C1 segment of cervical spinal cord (tissue), 14 donors: ENCODE measurements around the gene ABCF1.

ENCODE experiments used
- DNase-seq, 14 donors: peaks; one replicate each; lab custom pipeline; 2025; lab: John Stamatoyannopoulos, UW

Gene ABCF1

DNA sequence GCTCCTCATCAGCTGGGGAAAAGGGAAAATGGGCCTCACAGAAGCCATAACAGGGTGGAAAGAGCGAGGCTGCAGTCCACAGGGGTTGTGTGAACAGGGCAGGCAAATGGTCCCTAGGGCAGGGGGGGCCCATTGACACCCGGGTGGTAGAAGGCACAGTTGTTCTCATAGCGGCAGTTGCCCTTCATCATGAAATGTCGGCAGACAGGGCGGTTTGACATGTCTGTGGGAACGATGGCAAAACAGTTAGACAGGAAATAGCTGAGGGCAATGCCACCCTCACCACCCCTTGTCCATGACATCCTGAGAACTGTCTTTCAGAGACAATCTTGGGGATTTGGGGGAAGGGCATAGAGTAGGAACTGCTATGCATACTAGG lies 30.2 kb downstream of the ABCF1 start:
- DNase-seq, result no peak

DNA sequence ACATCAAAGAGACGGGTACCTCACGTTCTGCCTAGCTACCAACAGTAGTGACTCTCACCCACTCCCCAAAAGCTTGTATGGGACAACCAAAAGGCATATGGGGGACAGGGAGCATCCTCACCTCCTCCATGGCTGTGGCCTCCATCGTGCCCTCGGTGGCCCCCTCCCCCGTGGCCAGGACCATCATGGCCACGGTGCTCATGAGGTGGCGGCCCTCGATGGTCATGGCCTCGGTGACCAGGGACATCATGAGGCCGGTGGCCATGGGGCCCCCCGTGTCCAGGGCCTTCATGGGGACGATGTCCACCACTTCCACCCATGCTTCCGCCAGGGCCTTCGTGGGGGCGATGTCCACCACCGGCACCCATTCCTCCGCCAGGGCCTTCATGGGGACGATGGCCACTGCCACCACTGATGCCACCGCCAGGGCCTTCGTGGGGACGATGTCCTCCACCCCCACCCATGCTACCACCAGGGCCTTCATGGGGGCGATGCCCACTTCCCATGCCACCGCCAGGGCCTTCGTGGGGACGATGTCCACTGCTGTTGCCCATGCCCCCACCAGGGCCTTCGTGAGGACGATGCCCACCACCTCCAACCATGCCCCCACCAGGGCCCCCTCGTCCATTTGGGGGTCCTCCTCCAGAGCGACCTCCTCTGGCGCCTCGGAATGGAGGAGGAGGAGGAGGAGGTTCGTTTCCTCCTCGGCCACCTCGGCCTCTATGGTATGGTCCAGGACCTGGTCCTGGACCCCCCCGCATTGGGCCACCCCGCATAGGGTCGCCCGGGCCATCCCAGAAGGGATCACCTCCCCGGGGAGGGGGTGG lies 30.8 kb downstream of the ABCF1 start:
- no peak for DNase-seq

DNA sequence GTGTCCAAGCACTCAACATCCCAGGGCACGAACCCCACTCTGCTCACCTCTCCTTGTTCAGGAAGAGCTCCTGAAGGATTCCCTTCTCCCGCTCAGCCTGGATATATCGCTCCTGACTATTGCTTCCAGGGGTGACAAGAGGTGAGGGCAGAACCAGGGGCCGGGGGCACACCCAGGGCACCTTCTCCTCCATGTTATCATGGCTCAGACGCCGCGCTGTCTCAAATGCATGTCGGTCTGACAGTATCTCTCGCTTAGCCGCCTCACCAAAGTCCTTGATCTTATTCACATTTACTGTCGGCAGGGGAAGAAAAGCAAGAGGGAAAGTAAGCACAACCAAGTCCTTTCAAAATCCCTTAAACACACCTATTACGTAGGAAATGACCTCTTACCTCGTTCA lies 32.7 kb downstream of the ABCF1 start:
- no peak for DNase-seq

DNA sequence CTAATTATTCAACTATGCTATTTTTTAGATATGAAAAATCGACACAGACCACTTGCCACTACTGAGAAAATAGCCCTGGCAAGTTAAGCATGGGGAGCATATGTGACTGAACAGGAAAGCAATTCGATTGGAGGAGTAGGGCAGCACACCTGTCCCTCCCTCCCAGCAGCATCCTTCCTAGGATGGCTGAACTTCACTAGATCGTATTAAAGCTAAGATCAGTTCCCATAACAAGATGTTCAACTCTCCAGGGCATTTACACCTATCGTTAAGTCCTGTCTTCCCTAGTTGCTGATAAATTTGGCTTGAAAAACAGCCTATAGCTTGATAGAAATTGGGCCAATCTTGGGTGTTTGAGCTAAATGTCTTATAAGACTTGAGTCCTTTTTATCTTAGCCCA lies 38.8 kb downstream of the ABCF1 start:
- DNase-seq, result no peak

DNA sequence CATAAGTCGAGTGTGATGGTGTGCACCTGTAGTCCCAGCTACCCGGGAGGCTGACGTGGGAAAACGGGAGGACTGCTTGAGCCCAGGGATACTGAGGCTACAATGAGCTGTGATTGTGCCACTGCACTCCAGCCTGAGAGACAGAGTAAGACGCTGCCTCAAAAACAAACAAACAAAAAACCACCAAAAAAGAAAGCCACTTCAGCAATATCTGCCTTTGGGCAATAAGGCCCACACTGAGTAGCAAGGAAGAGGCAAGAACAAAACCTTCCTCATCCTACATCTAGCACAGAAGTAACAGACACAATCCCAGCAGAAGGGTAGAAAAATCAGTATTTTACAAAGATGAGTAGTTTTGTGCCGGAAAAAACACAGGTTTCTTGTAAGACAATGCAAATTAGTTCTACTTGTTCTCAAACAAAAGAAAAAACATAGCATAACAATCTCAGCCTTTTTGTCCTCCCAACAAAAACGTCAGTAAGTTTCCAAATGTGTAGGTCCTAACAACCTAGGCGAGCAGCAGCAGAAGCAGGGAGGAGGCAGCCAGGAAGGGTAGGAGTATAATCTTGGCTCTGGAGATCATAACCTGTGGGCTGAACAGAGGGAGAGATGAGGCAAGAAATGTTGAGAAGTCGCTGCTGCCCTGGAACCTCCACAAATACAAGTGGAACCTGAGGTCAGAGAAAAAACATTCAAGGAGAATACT lies 40.1 kb downstream of the ABCF1 start:
- no peak for DNase-seq

DNA sequence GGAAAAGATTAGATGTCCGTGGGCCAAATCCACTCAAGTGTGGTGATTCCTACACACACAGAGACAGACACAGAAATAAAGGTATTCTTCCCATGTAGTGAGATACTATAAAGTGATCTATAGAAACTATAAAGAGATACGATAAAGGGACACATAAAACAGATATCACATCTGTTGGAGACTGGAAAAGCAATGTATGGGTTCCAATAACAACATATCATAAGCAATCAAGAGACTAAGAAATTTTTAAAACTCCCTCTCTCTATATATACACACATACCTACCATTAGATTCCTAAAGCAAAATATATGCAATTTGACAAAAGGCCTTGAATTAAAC lies 40.6 kb downstream of the ABCF1 start:
- DNase-seq, result no peak

DNA sequence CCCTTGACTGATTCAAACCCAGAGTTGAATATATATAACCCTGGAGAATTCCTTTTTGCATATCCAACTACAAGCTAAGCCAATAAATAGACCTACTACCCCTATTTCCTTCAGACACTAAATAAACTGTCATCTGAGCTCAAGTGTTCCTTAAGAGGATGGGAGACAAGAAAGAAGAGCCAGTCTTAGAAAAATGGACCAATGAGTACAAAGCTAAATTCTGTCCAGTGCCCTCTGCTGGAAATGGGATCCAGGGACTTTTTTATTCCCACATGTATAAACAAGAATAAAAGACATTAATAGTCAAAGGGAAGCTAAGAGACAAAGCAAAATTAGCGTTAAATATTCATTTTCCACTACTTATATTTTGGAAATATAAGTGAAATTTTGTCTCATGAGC lies 41.0 kb downstream of the ABCF1 start:
- DNase-seq, result peak in 1 of 14 donors; percentile 8

DNA sequence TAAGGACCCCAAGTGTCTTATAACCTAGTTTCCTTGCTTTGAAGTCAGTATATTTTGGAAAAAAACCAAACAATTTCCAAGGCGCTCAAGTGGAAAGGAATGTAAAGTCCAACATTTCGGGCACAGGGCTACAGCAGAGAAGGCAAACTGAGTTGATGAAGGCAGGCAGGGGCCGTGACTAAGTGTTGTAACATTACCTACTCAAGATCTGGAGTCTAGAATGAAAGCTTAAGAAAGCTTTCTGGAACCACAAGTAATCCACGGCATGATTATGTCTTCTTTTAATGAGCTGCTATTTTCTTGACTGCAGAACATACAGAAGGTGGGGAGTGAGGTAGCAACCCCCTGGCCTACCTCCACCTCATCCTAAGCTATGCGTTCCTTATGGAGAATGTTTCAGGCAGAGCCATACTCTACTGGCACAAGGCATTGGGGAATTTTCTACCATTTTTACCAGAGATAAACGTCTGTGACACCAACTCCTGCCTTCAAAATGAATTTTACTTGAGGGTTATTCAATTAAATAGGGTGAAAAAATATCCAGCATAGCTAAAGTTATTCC lies 41.5 kb downstream of the ABCF1 start:
- DNase-seq, result no peak

DNA sequence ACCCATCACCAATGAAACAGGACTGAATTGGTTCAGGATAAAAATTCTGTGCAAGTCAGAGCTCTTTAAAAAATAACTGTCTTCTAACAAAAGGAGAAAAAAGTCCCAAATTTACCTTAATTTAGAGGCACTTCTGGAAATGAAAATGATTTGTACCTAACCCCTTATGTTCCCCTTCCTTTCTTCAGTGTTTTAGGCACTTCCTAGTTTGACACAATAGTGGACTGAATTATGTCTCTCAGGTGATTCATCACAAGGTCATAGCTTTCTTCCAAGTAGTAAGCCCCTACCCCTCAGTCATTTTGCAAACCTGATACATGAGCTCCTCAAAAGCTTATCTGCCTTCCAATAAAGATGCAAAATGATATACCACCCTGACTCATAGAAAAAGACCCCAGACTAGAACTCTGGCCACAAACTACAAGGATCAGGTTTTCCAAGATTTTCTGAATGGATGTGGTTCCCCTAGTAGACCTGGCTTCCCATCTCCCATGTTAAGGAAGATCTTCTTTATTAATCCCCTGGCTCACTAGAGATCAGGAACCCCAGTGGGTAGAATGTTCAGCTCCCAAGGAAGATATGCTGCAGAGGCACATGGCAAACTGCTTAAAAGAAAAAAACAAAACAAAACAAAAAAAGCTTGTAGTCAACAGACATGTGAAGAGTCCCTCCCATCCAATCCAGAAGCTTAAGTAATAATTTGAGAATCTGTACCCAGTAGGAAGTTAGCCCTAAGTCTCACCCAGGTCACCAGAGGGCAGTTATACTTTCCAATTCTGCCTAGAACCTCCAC lies 42.2 kb downstream of the ABCF1 start:
- no peak for DNase-seq

DNA sequence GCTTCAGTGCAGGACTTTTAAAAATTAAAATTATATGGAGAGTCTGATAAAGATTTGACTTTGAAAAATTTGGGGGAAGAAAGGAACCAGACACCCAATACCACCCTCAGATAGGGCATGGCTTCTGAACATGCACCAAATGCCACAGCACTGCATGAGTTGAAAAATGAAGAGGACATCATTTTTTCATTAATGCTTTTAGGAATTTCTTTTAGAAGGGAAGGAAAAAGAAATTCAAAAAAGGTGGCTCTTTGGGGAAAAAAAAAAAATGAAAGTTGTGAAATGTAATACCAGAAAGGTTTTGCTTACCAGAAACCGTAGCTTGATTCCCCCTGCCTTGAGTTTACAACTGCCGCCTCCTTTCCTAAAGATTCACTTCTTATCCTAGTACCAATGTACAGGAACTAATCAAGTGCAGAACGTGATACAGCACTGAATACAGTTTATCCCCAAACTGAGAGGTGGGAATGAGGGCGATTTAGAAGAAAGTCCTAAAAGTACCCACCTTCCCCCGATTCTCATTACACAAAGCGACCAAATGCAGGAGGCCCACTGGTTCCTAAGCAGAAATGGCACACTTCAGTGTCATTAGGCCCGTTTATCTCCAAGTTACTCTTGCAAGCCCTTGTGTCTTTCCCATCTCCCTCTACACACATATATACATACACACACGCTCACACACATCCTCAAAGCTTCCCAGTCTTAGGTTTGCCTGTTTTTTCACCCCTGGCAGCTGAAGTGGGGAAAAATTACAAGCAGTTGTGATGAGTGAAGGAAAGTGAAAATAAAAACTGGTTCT lies 43.0 kb downstream of the ABCF1 start:
- DNase-seq, result peak in 5 of 14 donors; percentile 10 to 41 (median 15)

DNA sequence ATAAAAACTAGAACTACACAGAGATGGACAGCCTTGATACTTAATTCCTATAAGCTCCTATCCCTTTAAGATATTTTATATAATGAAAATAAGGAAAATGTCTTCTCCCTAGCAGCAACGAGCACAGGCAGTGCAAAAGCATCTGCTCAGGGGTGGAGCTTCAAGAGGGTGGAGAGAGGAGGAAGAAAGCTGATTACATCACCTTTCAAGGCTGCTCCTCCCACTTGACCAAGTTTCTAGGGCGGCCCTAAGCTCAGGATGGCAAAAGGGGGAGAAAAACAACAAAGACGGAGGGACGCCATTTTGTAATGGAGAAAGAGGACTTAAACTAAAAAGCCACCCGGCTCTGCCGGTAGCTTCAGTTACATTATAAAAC lies 43.6 kb downstream of the ABCF1 start:
- peak; percentile 4 to 98 (median 72) for DNase-seq

DNA sequence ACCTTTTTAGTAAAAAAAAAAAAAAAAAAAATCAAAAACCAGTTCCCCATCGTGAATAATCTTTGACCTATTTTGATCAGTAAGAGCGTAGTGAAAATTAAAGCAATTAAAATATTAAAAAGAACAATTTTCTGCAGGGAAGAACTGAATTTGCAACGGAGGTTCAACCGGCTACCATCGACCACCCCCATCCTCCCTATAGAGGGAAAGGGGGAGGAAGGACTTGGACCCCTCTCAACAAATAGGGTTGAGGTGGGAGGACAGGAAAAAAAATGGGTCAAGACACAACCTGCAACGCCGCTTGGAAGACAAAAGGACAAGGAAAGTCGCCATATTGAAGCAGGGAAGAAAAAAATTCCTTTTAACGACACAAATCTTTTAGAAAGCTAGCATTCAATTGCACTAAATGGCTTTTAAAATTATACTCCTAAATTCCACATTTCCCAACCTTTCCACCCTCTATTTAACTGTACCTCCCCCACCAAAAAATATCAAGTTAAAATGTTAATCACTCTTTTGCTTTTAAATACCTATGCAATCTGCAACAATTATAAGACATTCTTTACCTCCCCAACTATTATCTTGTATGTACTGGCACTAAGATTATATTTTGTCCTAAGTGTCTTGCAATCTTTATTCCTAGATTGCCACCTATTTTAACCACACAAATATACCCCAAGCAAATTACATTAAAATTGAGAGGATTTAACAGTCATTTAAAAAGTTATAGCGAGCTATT lies 44.1 kb downstream of the ABCF1 start:
- peak in 8 of 14 donors; percentile 15 to 70 (median 44) for DNase-seq

DNA sequence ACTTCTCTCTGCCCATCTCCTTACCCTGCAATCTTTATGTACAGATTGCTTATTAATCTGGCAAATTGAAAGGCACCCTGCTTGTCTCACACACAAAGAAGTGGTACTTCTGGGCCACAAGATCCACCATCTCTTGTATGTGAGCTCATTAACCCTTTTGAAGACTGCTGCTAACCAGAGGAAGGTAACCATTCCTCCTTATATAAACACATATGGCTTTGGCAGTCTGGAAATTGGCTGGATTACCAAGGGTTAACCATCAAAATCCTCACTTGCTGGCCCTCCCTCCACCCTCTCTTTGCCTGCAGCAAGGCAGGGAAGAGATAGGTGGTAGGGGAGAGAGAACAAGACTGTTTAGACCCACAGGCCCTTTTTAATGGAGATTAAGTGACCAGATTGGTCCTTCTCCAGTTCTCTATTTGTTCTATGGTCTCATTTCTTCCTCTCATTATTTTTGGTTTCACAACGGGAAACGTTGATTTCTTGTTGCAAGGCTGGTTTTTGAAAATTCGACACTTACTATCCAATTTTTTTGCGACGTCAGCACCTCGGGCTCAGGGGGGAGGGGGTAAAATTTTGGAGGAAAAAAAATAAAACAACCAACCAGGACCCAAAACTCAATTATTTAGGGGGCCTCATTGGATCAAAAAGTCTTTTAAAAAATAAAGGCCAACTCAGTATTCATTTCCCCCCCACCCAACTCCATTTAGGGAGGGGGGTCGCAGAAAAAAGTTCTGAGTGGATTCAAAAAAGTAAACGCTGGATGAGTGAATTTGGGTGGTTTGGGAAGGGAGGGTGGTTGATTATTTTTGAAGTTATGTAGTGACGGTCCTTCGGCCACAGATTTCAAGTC lies 44.9 kb downstream of the ABCF1 start:
- peak in 4 of 14 donors; percentile 8 to 56 (median 12) for DNase-seq

DNA sequence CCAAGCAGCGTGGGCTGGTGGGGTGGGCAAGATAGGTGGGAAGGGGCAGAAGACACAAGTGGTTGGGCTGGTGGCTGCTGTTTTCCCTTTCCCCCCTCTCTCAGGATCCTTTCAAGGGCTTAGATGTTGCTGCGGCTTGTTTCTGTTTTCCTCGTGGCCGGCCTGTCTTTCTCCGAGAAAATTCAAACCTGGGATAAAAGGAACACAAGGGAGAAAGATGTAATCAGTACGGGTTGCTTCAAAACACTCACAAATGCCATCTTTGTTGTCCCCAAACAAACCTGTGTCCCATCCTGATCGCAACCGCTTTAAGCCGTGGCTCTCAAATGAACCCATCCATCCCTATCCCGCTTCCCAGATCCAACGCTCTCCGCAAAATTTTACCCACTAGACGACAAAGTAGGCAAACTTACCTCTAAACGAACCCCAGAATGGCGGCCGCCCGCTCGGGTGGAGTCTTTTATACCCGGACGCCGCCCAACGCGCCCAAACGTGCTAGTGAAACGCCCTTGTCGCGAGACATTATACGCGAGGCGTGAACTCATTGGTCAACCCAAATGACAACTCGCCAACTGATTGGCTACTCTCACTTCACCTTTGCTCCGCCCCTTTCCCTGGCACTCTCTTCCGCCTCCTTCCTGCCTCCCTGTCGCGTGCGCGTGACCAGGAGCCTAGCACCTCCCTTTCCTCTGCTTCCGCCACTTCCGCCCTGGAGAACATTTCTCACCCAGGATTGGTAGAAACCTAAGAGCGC lies 45.7 kb downstream of the ABCF1 start, which contains the start of gene PPP1R10:
TSS of gene PPP1R10 (minus strand) at position 433 of the 754 bp plus-strand sequence. CDS start 7,299 bp downstream, outside the sequence.
- DNase-seq, result peak; percentile 89 to 100 (median 98)

DNA sequence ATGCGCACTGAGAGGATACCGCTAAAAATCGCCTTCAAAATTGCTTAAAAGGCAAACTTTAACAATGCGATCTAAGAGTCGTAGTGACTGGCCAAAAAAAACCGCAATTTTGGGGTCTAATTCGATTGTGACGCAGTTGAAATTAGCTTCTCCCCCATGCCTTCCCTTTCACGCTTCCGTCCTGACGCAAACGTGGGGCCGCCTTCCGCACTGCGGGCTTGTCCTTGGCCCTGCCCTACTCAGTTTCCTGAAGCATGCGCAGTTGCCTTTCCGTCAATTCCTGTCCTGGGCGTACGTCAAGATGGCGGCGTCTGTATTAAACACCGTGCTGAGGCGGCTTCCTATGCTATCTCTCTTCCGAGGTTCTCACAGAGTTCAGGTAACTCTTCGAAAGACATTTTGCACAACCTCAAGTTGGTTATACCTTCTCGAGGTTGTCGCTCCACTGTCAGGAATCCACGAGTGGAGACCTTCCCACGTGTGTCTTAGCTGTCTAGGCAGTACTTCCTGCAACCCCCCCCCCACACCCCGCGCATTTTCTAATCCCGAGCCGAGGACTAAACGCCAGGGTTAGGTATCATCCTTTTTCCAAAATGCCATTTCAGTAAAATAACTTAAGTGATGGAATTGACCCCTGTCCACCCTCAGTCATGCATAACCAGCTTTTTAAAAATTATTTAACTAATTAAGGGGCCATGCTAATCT lies 46.5 kb downstream of the ABCF1 start, which contains the start of gene MRPS18B:
TSS of gene MRPS18B (plus strand) at position 276 of the 705 bp plus-strand sequence. CDS start at position 302, 26 bp downstream.
- DNase-seq, result peak; percentile 73 to 99 (median 97)

DNA sequence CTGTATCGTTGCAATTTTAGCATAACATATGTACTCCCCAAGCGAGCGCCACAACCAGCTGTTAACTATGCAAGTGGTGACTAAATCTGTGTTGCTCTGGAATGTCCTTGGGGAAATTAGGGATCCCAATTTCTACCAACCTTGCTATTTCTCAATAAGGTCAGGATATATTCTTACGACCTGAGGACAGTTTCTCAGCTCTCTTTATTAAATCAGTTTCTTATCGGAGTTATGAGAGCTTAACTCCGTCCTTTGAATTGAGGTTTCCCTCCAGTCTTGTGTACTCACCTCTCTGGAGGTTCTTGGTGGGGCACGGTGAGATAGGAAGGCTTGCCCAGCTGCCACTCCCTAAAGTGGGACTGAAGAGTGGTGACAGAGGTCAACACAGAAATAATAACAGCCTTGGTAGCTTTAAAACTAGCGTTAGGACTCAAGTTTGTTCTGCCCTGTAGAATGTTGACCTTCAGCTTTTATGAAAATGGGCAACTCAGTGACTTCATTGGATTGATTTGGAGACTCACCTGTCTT lies 47.1 kb downstream of the ABCF1 start:
- DNase-seq, result no peak

DNA sequence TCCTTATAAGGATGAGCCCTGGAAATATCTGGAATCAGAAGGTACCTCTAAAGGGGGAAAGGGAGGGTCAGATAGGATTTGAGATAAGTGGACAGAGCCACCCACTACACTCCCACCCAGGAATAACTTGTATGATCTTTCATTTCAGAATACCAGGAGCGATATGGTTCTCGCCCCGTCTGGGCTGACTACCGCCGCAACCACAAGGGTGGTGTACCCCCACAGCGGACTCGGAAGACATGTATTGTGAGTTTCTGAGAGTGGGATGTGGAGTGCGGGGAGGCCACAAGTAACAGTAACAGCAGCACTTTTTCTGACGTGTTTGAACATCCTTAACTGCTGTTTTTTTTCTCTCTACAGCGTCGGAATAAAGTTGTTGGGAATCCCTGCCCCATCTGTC lies 48.3 kb downstream of the ABCF1 start:
- no peak for DNase-seq

DNA sequence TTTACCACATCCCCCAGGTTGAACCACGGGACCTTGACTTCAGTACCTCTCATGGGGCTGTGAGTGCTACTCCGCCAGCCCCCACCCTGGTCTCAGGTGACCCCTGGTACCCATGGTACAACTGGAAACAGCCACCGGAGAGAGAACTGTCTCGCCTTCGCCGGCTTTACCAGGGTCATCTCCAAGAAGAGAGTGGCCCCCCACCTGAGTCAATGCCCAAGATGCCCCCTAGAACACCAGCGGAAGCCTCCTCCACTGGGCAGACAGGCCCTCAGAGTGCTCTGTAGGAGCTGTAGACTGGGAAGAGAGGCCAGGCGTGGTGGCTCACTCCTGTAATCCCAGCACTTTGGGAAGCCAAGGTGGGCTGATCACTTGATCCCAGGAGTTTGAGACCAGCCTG lies 54.3 kb downstream of the ABCF1 start:
- DNase-seq, result no peak
